Measurements from ENCODE around the gene STOX2.

DNA sequence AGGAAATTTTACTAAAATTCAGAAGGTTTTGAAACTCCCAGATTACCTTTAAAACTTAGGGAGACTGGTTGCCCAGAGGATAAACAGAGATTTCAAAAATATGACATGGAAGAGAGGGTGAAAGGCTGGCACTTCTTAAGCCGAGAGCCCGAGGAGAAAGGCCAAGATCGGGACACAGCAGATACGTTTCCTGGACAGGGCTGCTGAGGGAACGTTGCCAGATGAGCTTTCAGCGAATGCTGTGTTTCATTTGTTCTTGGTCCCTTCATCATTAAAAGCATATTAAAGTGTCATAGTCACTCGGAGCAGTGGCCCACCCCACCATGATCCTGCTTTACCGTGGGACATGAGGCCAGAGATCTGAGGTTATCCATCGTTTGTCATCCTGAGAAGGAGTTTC lies 37.9 kb upstream of the STOX2 start:
- TF ChIP-seq CTCF (IDR thresholded peaks at IDR 0.05) (no peak), POLR2A (IDR thresholded peaks at IDR 0.05) (no peak)
